ENCODE measurements around the gene SYNE1.
"Not testable (repeated sequence)": the region's sequence is repeated elsewhere in the genome, so short reads cannot be mapped to it uniquely, and the experiment has no call there.

The SYNE1 gene

DNA sequence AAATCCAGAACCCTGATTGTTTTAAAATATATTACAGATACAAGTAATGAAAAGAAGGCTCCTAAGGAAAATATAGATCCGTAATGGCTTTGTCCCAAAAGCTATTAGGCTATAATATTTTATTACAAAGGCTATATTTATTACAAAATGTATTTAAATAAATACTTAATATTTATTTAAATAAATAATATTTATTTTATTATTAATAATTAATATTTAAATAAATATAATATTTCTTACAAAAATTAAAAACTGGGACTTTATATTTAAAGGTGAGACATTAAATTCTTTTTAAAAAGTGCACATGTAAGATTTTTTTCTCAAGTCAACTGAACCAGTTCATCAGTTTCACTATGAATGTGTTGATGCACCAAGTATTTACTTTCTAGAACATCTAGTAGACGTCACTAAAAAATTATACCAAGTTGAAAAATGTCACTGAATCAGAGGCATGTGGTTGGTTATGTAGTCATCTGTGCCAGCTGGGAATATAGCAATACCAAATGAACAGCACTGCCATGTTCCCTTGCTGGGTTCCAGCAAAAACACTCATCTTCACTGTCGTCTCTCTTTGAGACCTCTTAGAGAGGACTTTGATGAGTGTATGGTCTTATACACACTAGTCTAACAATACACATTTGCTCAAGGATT, 550.8 kb downstream of the SYNE1 start:
- Histone ChIP-seq H2BK15ac (replicated peaks; ENCODE audit: low read depth) (no peak overlapping the region), H3K4me1 (ENCODE audit: control insufficient read depth, low read depth, low read length) (no peaks in the 10 kb centered on the region), H3K56ac (ENCODE audit: low read length) (no peak overlapping the region), H3K27ac (ENCODE audit: low read depth, low read length) (no peak overlapping the region), H3K4me3 (ENCODE audit: low read length) (no peak overlapping the region), H2BK5ac (ENCODE audit: low read length) (no peak overlapping the region), H4K5ac (ENCODE audit: low read length) (no peak overlapping the region), H3K27me3 (ENCODE audit: insufficient read depth, low read length, poor library complexity) (no peaks in the 10 kb centered on the region), H3K9ac (ENCODE audit: low read length) (no peak overlapping the region), H3K79me1 (ENCODE audit: low read length) (no peaks in the 10 kb centered on the region), H3K23ac (ENCODE audit: low read length) (no peak overlapping the region), H3K4ac (ENCODE audit: low read depth, low read length) (no peak overlapping the region), H3K36me3 (ENCODE audit: control insufficient read depth, insufficient read depth, low read length) (no peaks in the 10 kb centered on the region), H3K79me2 (ENCODE audit: control insufficient read depth, insufficient read depth, low read length) (no peaks in the 10 kb centered on the region), H3K4me2 (ENCODE audit: low read length) (no peak overlapping the region), H3K18ac (ENCODE audit: low read length) (no peak overlapping the region), H2AK5ac (ENCODE audit: low read length) (no peak overlapping the region), H2BK120ac (ENCODE audit: low read depth, low read length) (no peak overlapping the region), H4K8ac (ENCODE audit: low read depth, low read length) (no peak overlapping the region)
- DNase-seq: no peak
- no CpG with 5 or more reads among the region's 3 CpGs for WGBS (ENCODE audit: extremely low coverage, insufficient coverage, low lambda C conversion rate)

DNA sequence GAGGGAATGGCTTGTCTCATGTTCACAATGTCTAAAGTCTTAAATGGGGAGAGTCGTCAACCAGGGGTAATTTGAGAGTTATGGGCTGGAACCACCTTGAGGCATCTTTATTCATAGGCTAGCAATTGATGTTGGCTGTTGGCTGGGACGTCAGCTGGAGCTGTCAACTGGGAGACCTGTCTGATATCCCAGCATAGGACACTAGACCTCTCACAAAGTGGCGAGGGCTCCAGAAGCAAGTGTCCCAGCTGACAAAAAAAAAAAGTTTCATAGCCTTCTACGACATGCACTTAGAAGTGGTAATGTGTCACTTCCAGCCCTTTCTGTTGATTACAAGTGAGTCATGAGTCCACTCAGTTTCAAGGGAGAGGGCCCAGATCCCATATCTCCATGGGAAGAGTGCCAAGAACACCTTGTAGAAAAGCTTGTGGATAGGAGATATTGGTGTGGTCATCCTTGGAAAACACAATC, 551.7 kb downstream of the SYNE1 start:
- Histone ChIP-seq H2BK5ac (ENCODE audit: low read length) (no peak overlapping the region), H3K79me1 (ENCODE audit: low read length) (no peaks in the 10 kb centered on the region), H3K4ac (ENCODE audit: low read depth, low read length) (no peak overlapping the region), H3K27ac (ENCODE audit: low read depth, low read length) (no peak overlapping the region), H4K8ac (ENCODE audit: low read depth, low read length) (no peak overlapping the region), H3K4me2 (ENCODE audit: low read length) (no peak overlapping the region), H3K4me1 (ENCODE audit: control insufficient read depth, low read depth, low read length) (no peaks in the 10 kb centered on the region), H3K79me2 (ENCODE audit: control insufficient read depth, insufficient read depth, low read length) (no peaks in the 10 kb centered on the region), H4K5ac (ENCODE audit: low read length) (no peak overlapping the region), H2BK15ac (replicated peaks; ENCODE audit: low read depth) (no peak overlapping the region), H2BK120ac (ENCODE audit: low read depth, low read length) (no peak overlapping the region), H3K4me3 (ENCODE audit: low read length) (no peak overlapping the region), H2AK5ac (ENCODE audit: low read length) (no peak overlapping the region), H3K56ac (ENCODE audit: low read length) (no peak overlapping the region), H3K23ac (ENCODE audit: low read length) (no peak overlapping the region), H3K9ac (ENCODE audit: low read length) (no peak overlapping the region), H3K27me3 (ENCODE audit: insufficient read depth, low read length, poor library complexity) (no peaks in the 10 kb centered on the region), H3K18ac (ENCODE audit: low read length) (no peak overlapping the region), H3K36me3 (ENCODE audit: control insufficient read depth, insufficient read depth, low read length) (no peaks in the 10 kb centered on the region)
- no CpG with 5 or more reads among the region's 4 CpGs for WGBS (ENCODE audit: extremely low coverage, insufficient coverage, low lambda C conversion rate)
- no peak for DNase-seq

- WGBS (ENCODE audit: extremely low coverage, insufficient coverage, low lambda C conversion rate): no CpG with 5 or more reads among the region's 7 CpGs
Observed at GRCh38 chr6:152078804-152079203, 558.4 kb downstream of the SYNE1 start.

DNA sequence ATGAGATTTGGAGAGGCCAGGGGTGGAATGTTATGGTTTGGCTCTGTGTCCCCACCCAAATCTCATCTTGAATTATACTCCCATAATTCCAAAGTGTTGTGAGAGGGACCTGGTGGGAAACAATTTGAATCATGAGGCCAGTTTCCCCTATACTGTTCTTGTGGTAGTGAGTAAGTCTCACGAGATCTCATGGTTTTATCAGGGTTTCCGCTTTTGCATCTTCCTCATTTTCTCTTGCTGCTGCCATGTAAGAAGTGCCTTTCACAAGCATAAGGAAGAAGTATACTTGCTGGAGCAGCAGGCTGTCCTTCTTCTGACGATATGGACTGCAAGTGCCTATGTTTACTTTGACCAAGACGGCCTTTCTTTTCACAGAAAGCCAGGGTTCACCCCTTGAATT, 559.2 kb downstream of the SYNE1 start:
- no peak overlapping the region for H3K27ac ChIP-seq (ENCODE audit: low read depth, low read length)
- H3K27me3 ChIP-seq (ENCODE audit: insufficient read depth, low read length, poor library complexity): no peaks in the 10 kb centered on the region
- H3K79me1 ChIP-seq (ENCODE audit: low read length): no peaks in the 10 kb centered on the region
- H2AK5ac ChIP-seq (ENCODE audit: low read length): no peak overlapping the region
- H2BK120ac ChIP-seq (ENCODE audit: low read depth, low read length): no peak overlapping the region
- WGBS (ENCODE audit: extremely low coverage, insufficient coverage, low lambda C conversion rate): no CpG with 5 or more reads among the region's 4 CpGs
- no peak overlapping the region for H3K4ac ChIP-seq (ENCODE audit: low read depth, low read length)
- H3K23ac ChIP-seq (ENCODE audit: low read length): no peak overlapping the region
- H3K18ac ChIP-seq (ENCODE audit: low read length): no peak overlapping the region
- H2BK15ac ChIP-seq (replicated peaks; ENCODE audit: low read depth): no peak overlapping the region
- DNase-seq: no peak
- no peak overlapping the region for H3K4me2 ChIP-seq (ENCODE audit: low read length)
- no peak overlapping the region for H3K56ac ChIP-seq (ENCODE audit: low read length)
- no peaks in the 10 kb centered on the region for H3K79me2 ChIP-seq (ENCODE audit: control insufficient read depth, insufficient read depth, low read length)
- no peak overlapping the region for H3K4me3 ChIP-seq (ENCODE audit: low read length)
- no peaks in the 10 kb centered on the region for H3K4me1 ChIP-seq (ENCODE audit: control insufficient read depth, low read depth, low read length)
- H2BK5ac ChIP-seq (ENCODE audit: low read length): no peak overlapping the region
- H4K8ac ChIP-seq (ENCODE audit: low read depth, low read length): no peak overlapping the region
- H3K36me3 ChIP-seq (ENCODE audit: control insufficient read depth, insufficient read depth, low read length): no peaks in the 10 kb centered on the region
- no peak overlapping the region for H4K5ac ChIP-seq (ENCODE audit: low read length)
- no peak overlapping the region for H3K9ac ChIP-seq (ENCODE audit: low read length)

More at GRCh38 chr6:152078804-152079203, 558.4 kb downstream of the SYNE1 start:
- H3K4me2 ChIP-seq (ENCODE audit: low read length): no peak overlapping the region
- no peak overlapping the region for H3K23ac ChIP-seq (ENCODE audit: low read length)
- no peaks in the 10 kb centered on the region for H3K79me1 ChIP-seq (ENCODE audit: low read length)
- H3K36me3 ChIP-seq (ENCODE audit: control insufficient read depth, insufficient read depth, low read length): no peaks in the 10 kb centered on the region
- no peak overlapping the region for H4K5ac ChIP-seq (ENCODE audit: low read length)
- no peak overlapping the region for H2BK5ac ChIP-seq (ENCODE audit: low read length)
- H3K27me3 ChIP-seq (ENCODE audit: insufficient read depth, low read length, poor library complexity): no peaks in the 10 kb centered on the region
- no peak overlapping the region for H3K9ac ChIP-seq (ENCODE audit: low read length)
- no peak overlapping the region for H3K56ac ChIP-seq (ENCODE audit: low read length)
- no peaks in the 10 kb centered on the region for H3K4me1 ChIP-seq (ENCODE audit: control insufficient read depth, low read depth, low read length)
- no peak overlapping the region for H3K4ac ChIP-seq (ENCODE audit: low read depth, low read length)
- H4K8ac ChIP-seq (ENCODE audit: low read depth, low read length): no peak overlapping the region
- no peak overlapping the region for H3K4me3 ChIP-seq (ENCODE audit: low read length)
- H2BK120ac ChIP-seq (ENCODE audit: low read depth, low read length): no peak overlapping the region
- no peak overlapping the region for H2BK15ac ChIP-seq (replicated peaks; ENCODE audit: low read depth)
- H3K79me2 ChIP-seq (ENCODE audit: control insufficient read depth, insufficient read depth, low read length): no peaks in the 10 kb centered on the region
- DNase-seq: peak; percentile 63
- no peak overlapping the region for H3K27ac ChIP-seq (ENCODE audit: low read depth, low read length)
- no peak overlapping the region for H3K18ac ChIP-seq (ENCODE audit: low read length)
- H2AK5ac ChIP-seq (ENCODE audit: low read length): no peak overlapping the region

- H4K8ac ChIP-seq (ENCODE audit: low read depth, low read length); H3K18ac ChIP-seq (ENCODE audit: low read length); H3K9ac ChIP-seq (ENCODE audit: low read length); H3K4me1 ChIP-seq (ENCODE audit: control insufficient read depth, low read depth, low read length); H2BK5ac ChIP-seq (ENCODE audit: low read length); H2BK15ac ChIP-seq (replicated peaks; ENCODE audit: low read depth); H3K27ac ChIP-seq (ENCODE audit: low read depth, low read length); H3K36me3 ChIP-seq (ENCODE audit: control insufficient read depth, insufficient read depth, low read length); DNase-seq; H3K79me1 ChIP-seq (ENCODE audit: low read length); H3K4me3 ChIP-seq (ENCODE audit: low read length); H2AK5ac ChIP-seq (ENCODE audit: low read length); H3K4ac ChIP-seq (ENCODE audit: low read depth, low read length); H3K27me3 ChIP-seq (ENCODE audit: insufficient read depth, low read length, poor library complexity); H3K79me2 ChIP-seq (ENCODE audit: control insufficient read depth, insufficient read depth, low read length); H4K5ac ChIP-seq (ENCODE audit: low read length); H3K4me2 ChIP-seq (ENCODE audit: low read length); H3K56ac ChIP-seq (ENCODE audit: low read length); H3K23ac ChIP-seq (ENCODE audit: low read length); H2BK120ac ChIP-seq (ENCODE audit: low read depth, low read length): not testable (repeated sequence)
- WGBS (ENCODE audit: extremely low coverage, insufficient coverage, low lambda C conversion rate): no CpG with 5 or more reads among the region's 3 CpGs
Observed at GRCh38 chr6:152076242-152076641, 560.9 kb downstream of the SYNE1 start.

DNA sequence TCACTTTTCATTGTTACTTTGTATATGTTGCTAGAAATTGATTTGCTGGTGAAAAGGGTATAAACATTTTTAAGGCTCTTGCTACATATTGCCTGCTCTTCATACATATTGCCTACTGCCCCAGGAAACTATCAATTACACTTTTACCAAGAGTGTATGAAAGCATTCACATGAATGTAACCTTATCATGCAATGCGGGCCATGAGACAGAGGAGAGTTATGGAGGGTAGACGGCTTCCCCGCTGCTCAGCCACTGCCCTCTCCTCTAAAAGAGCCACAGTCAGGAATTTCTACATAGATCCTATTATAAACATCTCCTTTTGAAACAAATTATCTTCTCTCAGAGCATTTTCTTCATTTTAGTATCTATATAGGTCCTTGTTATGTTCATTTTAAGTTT, 565.3 kb downstream of the SYNE1 start:
- no peak overlapping the region for H3K27ac ChIP-seq (ENCODE audit: low read depth, low read length)
- H4K5ac ChIP-seq (ENCODE audit: low read length): no peak overlapping the region
- no peak overlapping the region for H3K23ac ChIP-seq (ENCODE audit: low read length)
- no peaks in the 10 kb centered on the region for H3K79me1 ChIP-seq (ENCODE audit: low read length)
- no peak for DNase-seq
- H2BK15ac ChIP-seq (replicated peaks; ENCODE audit: low read depth): no peak overlapping the region
- no peaks in the 10 kb centered on the region for H3K27me3 ChIP-seq (ENCODE audit: insufficient read depth, low read length, poor library complexity)
- no peaks in the 10 kb centered on the region for H3K4me1 ChIP-seq (ENCODE audit: control insufficient read depth, low read depth, low read length)
- no peaks in the 10 kb centered on the region for H3K79me2 ChIP-seq (ENCODE audit: control insufficient read depth, insufficient read depth, low read length)
- H3K4me2 ChIP-seq (ENCODE audit: low read length): no peak overlapping the region
- H3K36me3 ChIP-seq (ENCODE audit: control insufficient read depth, insufficient read depth, low read length): no peaks in the 10 kb centered on the region
- no peak overlapping the region for H3K9ac ChIP-seq (ENCODE audit: low read length)
- H2BK120ac ChIP-seq (ENCODE audit: low read depth, low read length): no peak overlapping the region
- no peak overlapping the region for H2BK5ac ChIP-seq (ENCODE audit: low read length)
- no peak overlapping the region for H3K18ac ChIP-seq (ENCODE audit: low read length)
- H3K4me3 ChIP-seq (ENCODE audit: low read length): no peak overlapping the region
- H4K8ac ChIP-seq (ENCODE audit: low read depth, low read length): no peak overlapping the region
- no peak overlapping the region for H3K4ac ChIP-seq (ENCODE audit: low read depth, low read length)
- H2AK5ac ChIP-seq (ENCODE audit: low read length): no peak overlapping the region
- WGBS (ENCODE audit: extremely low coverage, insufficient coverage, low lambda C conversion rate): no CpG with 5 or more reads among the region's 3 CpGs
- H3K56ac ChIP-seq (ENCODE audit: low read length): no peak overlapping the region
